WI38 (cell line): ENCODE measurements around the gene KRT78.

Source experiments
- H3K4me3 ChIP-seq: 2 replicates; pipeline ENCODE4 v1.5.1; 2011; ENCODE audit warnings: low read depth, mild to moderate bottlenecking, control low read depth, low read length
- TF ChIP-seq, protein P1 (sequence below): IDR thresholded peaks from 2 replicates; pipeline ENCODE4 v1.5.1; 2012; ENCODE audit warnings: low read depth, mild to moderate bottlenecking, control low read depth, low read length

The KRT78 gene

DNA sequence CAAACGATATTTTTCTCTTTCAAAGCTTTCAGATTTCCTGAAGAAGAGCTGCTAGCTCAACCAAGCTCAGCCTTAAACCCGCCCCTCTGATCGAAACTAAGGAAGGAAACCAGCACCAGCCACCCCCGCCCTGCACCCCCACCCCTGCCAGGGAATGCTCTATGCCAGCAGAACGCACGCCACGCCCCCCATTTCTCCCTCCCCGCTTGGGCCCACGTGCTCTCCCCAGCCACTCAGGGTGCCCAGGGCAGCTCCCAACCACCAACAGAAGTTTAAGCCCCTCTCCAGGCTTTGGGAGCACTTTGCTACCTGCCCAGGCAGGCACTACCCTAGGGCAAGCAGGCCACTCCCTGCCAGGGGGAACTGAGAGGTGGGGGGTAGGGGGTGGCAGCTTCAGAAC lies 18.8 kb upstream of the KRT78 start:
- TF ChIP-seq, protein P1, sequence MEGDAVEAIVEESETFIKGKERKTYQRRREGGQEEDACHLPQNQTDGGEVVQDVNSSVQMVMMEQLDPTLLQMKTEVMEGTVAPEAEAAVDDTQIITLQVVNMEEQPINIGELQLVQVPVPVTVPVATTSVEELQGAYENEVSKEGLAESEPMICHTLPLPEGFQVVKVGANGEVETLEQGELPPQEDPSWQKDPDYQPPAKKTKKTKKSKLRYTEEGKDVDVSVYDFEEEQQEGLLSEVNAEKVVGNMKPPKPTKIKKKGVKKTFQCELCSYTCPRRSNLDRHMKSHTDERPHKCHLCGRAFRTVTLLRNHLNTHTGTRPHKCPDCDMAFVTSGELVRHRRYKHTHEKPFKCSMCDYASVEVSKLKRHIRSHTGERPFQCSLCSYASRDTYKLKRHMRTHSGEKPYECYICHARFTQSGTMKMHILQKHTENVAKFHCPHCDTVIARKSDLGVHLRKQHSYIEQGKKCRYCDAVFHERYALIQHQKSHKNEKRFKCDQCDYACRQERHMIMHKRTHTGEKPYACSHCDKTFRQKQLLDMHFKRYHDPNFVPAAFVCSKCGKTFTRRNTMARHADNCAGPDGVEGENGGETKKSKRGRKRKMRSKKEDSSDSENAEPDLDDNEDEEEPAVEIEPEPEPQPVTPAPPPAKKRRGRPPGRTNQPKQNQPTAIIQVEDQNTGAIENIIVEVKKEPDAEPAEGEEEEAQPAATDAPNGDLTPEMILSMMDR = no peak
- H3K4me3 ChIP-seq = no peak overlapping the region

DNA sequence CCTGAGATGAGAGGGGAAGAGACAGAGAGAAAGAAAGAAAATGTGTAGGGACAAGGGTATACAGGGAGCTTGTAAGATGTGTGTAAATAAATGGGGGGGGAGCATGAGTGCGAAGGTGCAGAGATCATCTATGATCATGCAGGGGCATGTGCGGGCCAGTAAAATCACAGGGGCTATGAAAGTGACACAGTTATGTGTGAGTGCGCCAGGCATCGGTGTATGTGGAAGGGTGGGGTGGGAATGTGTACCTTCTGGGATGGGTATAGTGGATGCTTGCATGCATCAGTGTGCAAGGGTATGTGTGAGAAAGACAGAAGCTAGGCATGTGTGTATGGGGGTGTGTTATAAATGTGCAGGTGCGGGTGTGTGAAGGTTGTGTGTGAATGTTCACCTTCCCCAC lies 18.4 kb upstream of the KRT78 start:
- TF ChIP-seq, protein P1 = no peak
- H3K4me3 ChIP-seq = no peak overlapping the region

DNA sequence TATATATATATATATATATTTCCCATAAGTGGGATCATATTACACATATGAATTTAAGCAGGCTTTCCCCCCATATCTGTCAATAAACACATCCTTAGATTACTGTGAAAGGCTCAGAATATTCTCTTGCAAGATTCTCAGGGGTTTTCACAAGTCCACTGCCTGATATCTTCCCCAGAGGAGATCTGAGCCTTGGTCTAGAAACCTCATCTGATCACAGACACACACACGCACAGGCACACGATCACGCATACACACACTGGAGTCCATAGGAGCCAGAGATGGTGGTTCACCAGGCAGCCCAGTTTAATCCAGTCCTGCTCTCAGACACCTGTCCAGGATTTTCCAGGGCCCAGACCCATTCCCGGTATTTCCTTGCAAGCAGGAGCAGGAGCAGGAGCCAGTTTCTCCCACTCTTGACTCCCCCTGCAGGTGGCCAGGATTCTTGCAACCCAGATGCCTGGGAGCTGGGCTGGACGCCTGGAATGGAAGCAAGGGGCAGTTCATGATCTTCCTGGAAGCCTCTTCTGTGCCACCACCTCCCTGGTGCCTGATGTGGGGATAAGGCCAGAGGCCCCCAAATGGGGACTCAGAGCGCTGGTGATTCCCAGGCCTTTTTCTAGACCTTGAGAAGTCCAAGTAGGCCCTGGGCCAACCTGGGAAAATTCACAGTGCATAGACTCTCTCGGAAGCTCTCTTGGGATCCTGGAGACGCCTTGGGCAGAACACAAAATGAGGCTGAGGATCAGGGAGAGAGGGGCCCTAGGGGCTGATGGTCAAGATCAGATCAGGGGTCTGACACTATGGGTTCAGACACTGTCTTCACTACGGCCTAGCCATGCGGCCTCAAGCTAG lies 16.5 kb upstream of the KRT78 start:
- TF ChIP-seq, protein P1 = peak; percentile 98
- H3K4me3 ChIP-seq = no peak overlapping the region

DNA sequence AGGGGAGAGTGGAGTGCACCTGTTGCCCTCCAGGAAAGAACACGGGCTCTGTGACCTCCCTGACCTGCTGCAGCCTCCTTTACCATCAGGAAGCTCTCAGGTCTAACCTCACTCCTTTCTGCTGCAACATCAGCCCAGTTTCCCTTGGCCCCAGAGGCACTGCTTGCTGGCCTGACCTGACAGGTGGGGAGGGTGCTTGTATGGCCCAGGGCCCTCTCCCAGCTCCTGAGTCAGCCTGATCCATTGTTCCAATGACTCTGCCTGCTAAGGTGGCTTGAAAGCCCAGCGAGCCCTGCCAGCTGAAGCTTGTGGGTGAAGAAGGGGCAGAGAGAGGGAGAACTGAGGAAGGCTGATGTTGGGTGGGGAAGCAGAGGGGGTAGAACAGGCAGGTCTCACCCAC lies 13.2 kb upstream of the KRT78 start:
- H3K4me3 ChIP-seq = no peak overlapping the region
- TF ChIP-seq, protein P1 = no peak

DNA sequence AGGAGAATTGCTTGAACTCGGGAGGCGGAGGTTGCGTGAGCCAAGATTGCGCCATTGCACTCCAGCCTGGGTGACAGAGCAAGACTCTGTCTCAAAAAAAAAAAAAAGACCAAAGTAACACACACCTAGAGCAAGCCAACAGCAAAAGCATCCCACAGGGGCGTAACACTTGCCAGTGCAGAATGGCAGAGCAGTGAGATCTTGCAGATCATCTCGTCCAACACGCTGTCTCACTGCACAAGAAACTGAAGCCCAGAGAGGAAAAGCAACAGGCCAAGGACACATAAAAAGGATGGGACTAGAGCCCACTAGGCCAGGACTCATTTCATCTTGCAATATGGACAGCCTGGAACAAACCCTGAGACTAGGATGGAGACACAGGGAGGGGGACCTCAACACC lies 12.7 kb upstream of the KRT78 start:
- no peak overlapping the region for H3K4me3 ChIP-seq
- TF ChIP-seq, protein P1 = no peak

DNA sequence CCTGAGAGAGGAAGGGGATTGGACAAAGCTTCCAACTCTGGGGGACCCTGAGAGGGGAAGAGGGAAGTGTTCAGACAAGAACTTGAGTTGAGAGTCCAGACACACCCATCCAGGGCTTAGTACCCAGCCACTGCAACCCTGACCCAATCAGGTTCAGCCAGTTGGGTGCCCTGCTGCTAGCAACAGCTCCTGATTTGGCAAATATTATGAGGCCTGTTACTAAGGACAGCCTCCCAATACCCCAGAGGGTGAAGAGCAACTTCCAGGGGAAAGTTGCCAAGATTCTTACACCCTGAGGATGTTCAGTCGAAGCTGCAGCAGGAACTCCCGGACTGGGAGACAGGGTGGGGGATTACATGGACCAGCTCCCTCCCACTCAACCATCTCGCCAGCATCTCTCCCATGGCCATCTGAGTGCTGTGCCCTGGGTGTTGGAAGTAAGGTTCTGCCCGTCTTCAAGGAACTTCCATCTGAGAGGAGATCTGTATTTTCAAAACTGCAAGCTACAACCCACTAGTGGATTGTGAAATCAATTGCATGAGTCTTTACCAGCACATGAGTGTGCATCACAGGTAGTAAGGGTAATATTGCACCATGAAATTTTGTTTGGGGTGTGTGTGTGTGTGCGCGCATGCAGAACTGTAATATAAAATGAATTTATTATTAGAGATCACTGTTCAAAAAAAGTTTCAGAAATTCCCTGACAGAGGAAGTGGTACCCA lies 11.5 kb upstream of the KRT78 start:
- TF ChIP-seq, protein P1 = no peak
- H3K4me3 ChIP-seq = no peak overlapping the region

DNA sequence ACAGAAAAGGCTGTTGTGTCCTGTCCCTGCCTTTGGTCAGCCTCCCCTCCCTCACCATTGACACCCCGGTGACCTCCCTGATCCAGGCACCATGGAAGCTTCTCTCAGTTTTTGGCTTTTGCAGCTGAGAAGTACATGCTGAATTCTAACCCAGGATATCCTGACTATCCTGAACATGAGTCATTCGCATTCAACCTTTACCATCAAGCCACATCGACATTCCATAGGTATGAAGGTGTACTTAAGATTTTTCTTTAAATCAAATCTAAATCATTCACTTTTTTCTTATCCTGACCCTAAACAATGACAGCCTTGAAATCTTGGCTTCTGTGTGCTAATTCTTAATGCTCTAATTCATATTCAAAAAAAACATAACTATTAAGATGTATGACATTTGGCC lies 8.7 kb upstream of the KRT78 start:
- no peak overlapping the region for H3K4me3 ChIP-seq

More for the DNA sequence above, 8.7 kb upstream of the KRT78 start:
- TF ChIP-seq, protein P1 = no peak
